ENCODE data around the gene ZDHHC1. TPM values are rescaled to one million over a fixed set of nuclear protein-coding genes. Genes with fewer than 3 reads are reported as not detected.
A peak's percentile ranks its signal among the peaks of the same experiment; 100 is the strongest.

Gene ZDHHC1
- total and polyA plus RNA-seq, 3 experiments from 2014 or later = 0.60 to 1.3 (median 1.3) TPM

GRCh38 chr16:67451704-67452435, 35.6 kb upstream of the ZDHHC1 start:
- Mint-ChIP-seq H3K4me3 (no peak overlapping the region), H3K9me3 (no peaks in the 10 kb centered on the region), H3K4me1 (peaks cover 14 to 36% (median 15%) of the 10 kb centered on the region in 3 donors), H3K27ac (no peak overlapping the region), H3K36me3 (peaks cover 3 to 67% (median 8%) of the 10 kb centered on the region in 3 donors), H3K27me3 (no peaks in the 10 kb centered on the region)
- no peak overlapping the region for H3K27ac ChIP-seq (ENCODE audit: low read depth, low read length)
- no peaks in the 10 kb centered on the region for H3K36me3 ChIP-seq (ENCODE audit: insufficient read depth, low read length)
- ChIA-PET CTCF (interaction anchor here (1.3 kb wide), 1 partner anchor 69 kb away, joined by 3 read pairs; no protein-coding TSS in a partner anchor), POLR2A (interaction anchor here (0.6 kb wide), 1 partner anchor 325 kb away, joined by 7 read pairs; no protein-coding TSS in a partner anchor)
- H3K4me1 ChIP-seq (ENCODE audit: insufficient read depth, low read length) = no peaks in the 10 kb centered on the region
- no peak overlapping the region for H3K4me3 ChIP-seq (ENCODE audit: low read length)
- no peaks in the 10 kb centered on the region for H3K9me3 ChIP-seq (ENCODE audit: low read length)
- no peak for DNase-seq
- no peaks in the 10 kb centered on the region for H3K27me3 ChIP-seq (ENCODE audit: insufficient read depth, low read length, poor library complexity, severe bottlenecking)

GRCh38 chr16:67451061-67451703, 34.9 kb upstream of the ZDHHC1 start:
- ChIA-PET CTCF (no interaction called here), POLR2A (no interaction called here)
- no peak overlapping the region for H3K4me3 Mint-ChIP-seq
- peaks cover 3 to 67% (median 8%) of the 10 kb centered on the region in 3 donors for H3K36me3 Mint-ChIP-seq
- H3K4me3 ChIP-seq (ENCODE audit: low read length) = no peak overlapping the region
- H3K4me1 ChIP-seq (ENCODE audit: insufficient read depth, low read length) = no peaks in the 10 kb centered on the region
- H3K9me3 ChIP-seq (ENCODE audit: low read length) = no peaks in the 10 kb centered on the region
- H3K27me3 Mint-ChIP-seq = no peaks in the 10 kb centered on the region
- peak overlapping the region in 2 of 8 donors; percentile 20 to 94 for H3K27ac Mint-ChIP-seq
- DNase-seq = no peak
- no peaks in the 10 kb centered on the region for H3K27me3 ChIP-seq (ENCODE audit: insufficient read depth, low read length, poor library complexity, severe bottlenecking)
- H3K9me3 Mint-ChIP-seq = no peaks in the 10 kb centered on the region
- no peak overlapping the region for H3K27ac ChIP-seq (ENCODE audit: low read depth, low read length)
- H3K4me1 Mint-ChIP-seq = peaks cover 13 to 30% (median 14%) of the 10 kb centered on the region in 3 donors
- H3K36me3 ChIP-seq (ENCODE audit: insufficient read depth, low read length) = no peaks in the 10 kb centered on the region

- no peak for DNase-seq
- Mint-ChIP-seq H3K27me3 (no peaks in the 10 kb centered on the region), H3K9me3 (no peaks in the 10 kb centered on the region), H3K27ac (peak overlapping the region in 2 of 8 donors; percentile 13 to 37), H3K4me1 (peaks cover 9 to 22% (median 10%) of the 10 kb centered on the region in 3 donors), H3K36me3 (peaks cover 3 to 73% (median 8%) of the 10 kb centered on the region in 3 donors), H3K4me3 (no peak overlapping the region)
- ChIA-PET CTCF (no interaction called here), POLR2A (no interaction called here)
- H3K36me3 ChIP-seq (ENCODE audit: insufficient read depth, low read length) = no peaks in the 10 kb centered on the region
- no peaks in the 10 kb centered on the region for H3K27me3 ChIP-seq (ENCODE audit: insufficient read depth, low read length, poor library complexity, severe bottlenecking)
- H3K4me3 ChIP-seq (ENCODE audit: low read length) = no peak overlapping the region
- no peak overlapping the region for H3K27ac ChIP-seq (ENCODE audit: low read depth, low read length)
- H3K4me1 ChIP-seq (ENCODE audit: insufficient read depth, low read length) = no peaks in the 10 kb centered on the region
- no peaks in the 10 kb centered on the region for H3K9me3 ChIP-seq (ENCODE audit: low read length)
These were observed 33.5 kb upstream of the ZDHHC1 start for GRCh38 chr16:67449739-67450138.

GRCh38 chr16:67449336-67449735, 33.1 kb upstream of the ZDHHC1 start:
- Mint-ChIP-seq H3K36me3 (peaks cover 3 to 73% (median 8%) of the 10 kb centered on the region in 3 donors), H3K9me3 (no peaks in the 10 kb centered on the region), H3K4me1 (peaks cover 7 to 19% (median 10%) of the 10 kb centered on the region in 3 donors), H3K27ac (peak overlapping the region in 3 of 8 donors; percentile 30 to 52 (median 37)), H3K27me3 (no peaks in the 10 kb centered on the region), H3K4me3 (no peak overlapping the region)
- CTCF ChIA-PET = no interaction called here
- no peaks in the 10 kb centered on the region for H3K4me1 ChIP-seq (ENCODE audit: insufficient read depth, low read length)
- H3K36me3 ChIP-seq (ENCODE audit: insufficient read depth, low read length) = no peaks in the 10 kb centered on the region
- no peaks in the 10 kb centered on the region for H3K9me3 ChIP-seq (ENCODE audit: low read length)
- DNase-seq = no peak
- POLR2A ChIA-PET = no interaction called here
- H3K27me3 ChIP-seq (ENCODE audit: insufficient read depth, low read length, poor library complexity, severe bottlenecking) = no peaks in the 10 kb centered on the region
- no peak overlapping the region for H3K4me3 ChIP-seq (ENCODE audit: low read length)
- no peak overlapping the region for H3K27ac ChIP-seq (ENCODE audit: low read depth, low read length)

GRCh38 chr16:67448580-67448979, 32.3 kb upstream of the ZDHHC1 start:
- Mint-ChIP-seq H3K27ac (no peak overlapping the region), H3K4me1 (peaks cover 5 to 14% (median 7%) of the 10 kb centered on the region in 3 donors), H3K4me3 (no peak overlapping the region), H3K9me3 (no peaks in the 10 kb centered on the region), H3K27me3 (no peaks in the 10 kb centered on the region), H3K36me3 (peaks cover 3 to 70% (median 8%) of the 10 kb centered on the region in 3 donors)
- POLR2A ChIA-PET = no interaction called here
- H3K27me3 ChIP-seq (ENCODE audit: insufficient read depth, low read length, poor library complexity, severe bottlenecking) = no peaks in the 10 kb centered on the region
- CTCF ChIA-PET = interaction anchor here (0.8 kb wide), 1 partner anchor 15 kb away, joined by 3 read pairs; no protein-coding TSS in a partner anchor
- H3K4me1 ChIP-seq (ENCODE audit: insufficient read depth, low read length) = no peaks in the 10 kb centered on the region
- peaks cover 1% of the 10 kb centered on the region for H3K36me3 ChIP-seq (ENCODE audit: insufficient read depth, low read length)
- no peak overlapping the region for H3K4me3 ChIP-seq (ENCODE audit: low read length)
- no peak overlapping the region for H3K27ac ChIP-seq (ENCODE audit: low read depth, low read length)
- no peaks in the 10 kb centered on the region for H3K9me3 ChIP-seq (ENCODE audit: low read length)
- DNase-seq = no peak

GRCh38 chr16:67447508-67448076, 31.3 kb upstream of the ZDHHC1 start:
- POLR2A ChIA-PET = no interaction called here

GRCh38 chr16:67446968-67447507, 30.8 kb upstream of the ZDHHC1 start:
- POLR2A ChIA-PET = no interaction called here
- Mint-ChIP-seq H3K4me1 (peaks cover 5 to 12% (median 7%) of the 10 kb centered on the region in 3 donors), H3K4me3 (peak overlapping the region in 1 of 7 donors; percentile 80), H3K27ac (peak overlapping the region in 1 of 8 donors; percentile 34), H3K9me3 (no peaks in the 10 kb centered on the region), H3K27me3 (no peaks in the 10 kb centered on the region), H3K36me3 (peaks cover 3 to 72% (median 6%) of the 10 kb centered on the region in 3 donors)
- Histone ChIP-seq H3K27ac (ENCODE audit: low read depth, low read length) (no peak overlapping the region), H3K36me3 (ENCODE audit: insufficient read depth, low read length) (peaks cover 14% of the 10 kb centered on the region), H3K9me3 (ENCODE audit: low read length) (no peaks in the 10 kb centered on the region), H3K27me3 (ENCODE audit: insufficient read depth, low read length, poor library complexity, severe bottlenecking) (no peaks in the 10 kb centered on the region), H3K4me1 (ENCODE audit: insufficient read depth, low read length) (no peaks in the 10 kb centered on the region), H3K4me3 (ENCODE audit: low read length) (no peak overlapping the region)
- no peak for DNase-seq
- CTCF ChIA-PET = interaction anchor here (1.1 kb wide), 1 partner anchor 14 kb away, joined by 3 read pairs; no protein-coding TSS in a partner anchor

More at GRCh38 chr16:67447508-67448076, 31.3 kb upstream of the ZDHHC1 start:
- Histone ChIP-seq H3K4me1 (ENCODE audit: insufficient read depth, low read length) (no peaks in the 10 kb centered on the region), H3K27ac (ENCODE audit: low read depth, low read length) (no peak overlapping the region), H3K9me3 (ENCODE audit: low read length) (no peaks in the 10 kb centered on the region), H3K36me3 (ENCODE audit: insufficient read depth, low read length) (peaks cover 11% of the 10 kb centered on the region), H3K27me3 (ENCODE audit: insufficient read depth, low read length, poor library complexity, severe bottlenecking) (no peaks in the 10 kb centered on the region), H3K4me3 (ENCODE audit: low read length) (no peak overlapping the region)
- H3K4me3 Mint-ChIP-seq = no peak overlapping the region
- H3K27me3 Mint-ChIP-seq = no peaks in the 10 kb centered on the region
- H3K9me3 Mint-ChIP-seq = no peaks in the 10 kb centered on the region
- no peak overlapping the region for H3K27ac Mint-ChIP-seq
- DNase-seq = peak in 3 of 5 donors; percentile 17 to 18 (median 18)
- H3K4me1 Mint-ChIP-seq = peaks cover 5 to 12% (median 7%) of the 10 kb centered on the region in 3 donors
- CTCF ChIA-PET = interaction anchor here (0.8 to 1.1 kb wide), 3 partner anchors 14 to 20 kb away, joined by 3 read pairs; no protein-coding TSS in a partner anchor
- peaks cover 3 to 71% (median 6%) of the 10 kb centered on the region in 3 donors for H3K36me3 Mint-ChIP-seq
